ENCODE results near the gene DMRTC2.
A peak's percentile ranks its signal among the peaks of the same experiment; 100 is the strongest.

Gene DMRTC2

GRCh38 chr19:41882568-41883462, 38.0 kb downstream of the DMRTC2 start, which contains the start of gene ARHGEF1:
Gene ARHGEF1 (plus strand): TSS chr19:41883184. CDS start chr19:41888083, 4,899 bp downstream.
- peak within 1 kb of the TSS; percentile 59 for H2AFZ ChIP-seq (ENCODE audit: low read depth, low read length)
- peak within 1 kb of the TSS; percentile 97 for H3K9ac ChIP-seq (ENCODE audit: low read length)
- peaks cover 19% of the 10 kb centered on the region for H3K4me1 ChIP-seq (ENCODE audit: control insufficient read depth, insufficient read depth, low read depth, low read length)
- peak; percentile 12 for DNase-seq
- H3K27ac ChIP-seq (ENCODE audit: low read length, poor library complexity, severe bottlenecking), result peak within 1 kb of the TSS; percentile 26
- peak within 1 kb of the TSS; percentile 85 for H2BK120ac ChIP-seq (ENCODE audit: low read depth, low read length)
- H2AK5ac ChIP-seq (ENCODE audit: low read length, severe bottlenecking), result peak within 1 kb of the TSS; percentile 43
- peak within 1 kb of the TSS; percentile 94 for H4K91ac ChIP-seq (ENCODE audit: low read length)
- peaks cover 15% of the 10 kb centered on the region for H3K79me1 ChIP-seq (replicated peaks; ENCODE audit: low read length, poor library complexity, severe bottlenecking)
- peak within 1 kb of the TSS; percentile 97 for H4K8ac ChIP-seq (ENCODE audit: low read length)
- no peaks in the 10 kb centered on the region for H3K9me3 ChIP-seq (ENCODE audit: control insufficient read depth, low read length)
- H3K18ac ChIP-seq (ENCODE audit: low read depth in 1 of 2, low read length in 2 of 2), result peak within 1 kb of the TSS; percentile 89 to 90
- peaks cover 0 to 6% of the 10 kb centered on the region in 2 experiments for H3K36me3 ChIP-seq (ENCODE audit: control insufficient read depth in 1 of 2, insufficient read depth in 2 of 2, low read depth in 1 of 2, low read length in 2 of 2)
- peak within 1 kb of the TSS in 1 of 2 experiments; percentile 21 for H2BK12ac ChIP-seq (ENCODE audit: low read length in 2 of 2)
- peak within 1 kb of the TSS; percentile 92 for H2BK15ac ChIP-seq (ENCODE audit: low read depth, poor library complexity, severe bottlenecking)
- peak within 1 kb of the TSS; percentile 91 to 93 for H3K4ac ChIP-seq (ENCODE audit: low read depth in 1 of 2, low read length in 2 of 2)
- peak within 1 kb of the TSS; percentile 72 for H3K4me2 ChIP-seq (ENCODE audit: low read length, poor library complexity, severe bottlenecking)
- H3K27me3 ChIP-seq (ENCODE audit: control insufficient read depth in 1 of 2, insufficient read depth in 1 of 2, low read length in 2 of 2), result peaks cover 8 to 19% of the 10 kb centered on the region in 2 experiments
- H3K14ac ChIP-seq (ENCODE audit: low read length in 2 of 2), result peak within 1 kb of the TSS; percentile 6 to 78
- WGBS, result 5% methylated on average over 41 of the region's 80 CpGs
- H3K4me3 ChIP-seq (ENCODE audit: insufficient read depth in 1 of 2, low read depth in 1 of 2, low read length in 2 of 2), result peak within 1 kb of the TSS; percentile 87 to 99
- H2BK5ac ChIP-seq (ENCODE audit: low read depth, low read length, poor library complexity, severe bottlenecking), result peak within 1 kb of the TSS; percentile 35
- H3K23ac ChIP-seq (ENCODE audit: low read length in 2 of 2), result peak within 1 kb of the TSS in 1 of 2 experiments; percentile 2

DNA sequence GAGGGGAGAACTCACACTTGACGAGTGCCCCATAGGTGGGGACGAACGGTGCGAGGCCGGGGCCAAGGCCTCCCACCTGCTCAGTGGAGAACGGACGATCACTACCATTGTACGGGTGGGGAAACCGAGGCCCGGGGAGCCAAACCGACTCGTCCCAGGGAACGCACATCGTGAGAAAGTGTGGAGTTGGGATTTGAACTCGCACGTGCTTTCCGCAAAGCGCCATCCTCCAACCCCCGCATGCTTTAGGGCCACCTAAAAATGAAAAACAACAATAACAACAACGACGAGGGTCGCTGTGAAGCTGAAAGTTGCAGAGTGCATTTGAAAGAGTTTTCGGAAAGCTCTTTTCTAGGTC, 38.6 kb downstream of the DMRTC2 start:
- Histone ChIP-seq H2BK15ac (ENCODE audit: low read depth, poor library complexity, severe bottlenecking) (peak overlapping the region; percentile 92), H2AFZ (ENCODE audit: low read depth, low read length) (peak overlapping the region; percentile 49), H4K91ac (ENCODE audit: low read length) (peak overlapping the region; percentile 94), H3K4me1 (ENCODE audit: control insufficient read depth, insufficient read depth, low read depth, low read length) (peaks cover 24% of the 10 kb centered on the region), H2BK12ac (ENCODE audit: low read length in 2 of 2) (peak overlapping the region in 1 of 2 experiments; percentile 21), H3K9me3 (ENCODE audit: control insufficient read depth, low read length) (no peaks in the 10 kb centered on the region), H3K4me2 (ENCODE audit: low read length, poor library complexity, severe bottlenecking) (peak overlapping the region; percentile 72), H3K79me1 (replicated peaks; ENCODE audit: low read length, poor library complexity, severe bottlenecking) (peaks cover 19% of the 10 kb centered on the region), H3K4me3 (ENCODE audit: insufficient read depth in 1 of 2, low read depth in 1 of 2, low read length in 2 of 2) (peak overlapping the region; percentile 87 to 99), H3K27me3 (ENCODE audit: control insufficient read depth in 1 of 2, insufficient read depth in 1 of 2, low read length in 2 of 2) (peaks cover 2 to 13% of the 10 kb centered on the region in 2 experiments), H3K27ac (ENCODE audit: low read length, poor library complexity, severe bottlenecking) (no peak overlapping the region), H2BK120ac (ENCODE audit: low read depth, low read length) (peak overlapping the region; percentile 85), H3K4ac (ENCODE audit: low read depth in 1 of 2, low read length in 2 of 2) (peak overlapping the region; percentile 89 to 91), H3K18ac (ENCODE audit: low read depth in 1 of 2, low read length in 2 of 2) (peak overlapping the region; percentile 89 to 90), H2BK5ac (ENCODE audit: low read depth, low read length, poor library complexity, severe bottlenecking) (no peak overlapping the region), H2AK5ac (ENCODE audit: low read length, severe bottlenecking) (peak overlapping the region; percentile 43), H3K14ac (ENCODE audit: low read length in 2 of 2) (peak overlapping the region; percentile 6 to 78), H3K23ac (ENCODE audit: low read length in 2 of 2) (no peak overlapping the region), H4K8ac (ENCODE audit: low read length) (peak overlapping the region; percentile 93), H3K36me3 (ENCODE audit: control insufficient read depth in 1 of 2, insufficient read depth in 2 of 2, low read depth in 1 of 2, low read length in 2 of 2) (peaks cover 5 to 6% of the 10 kb centered on the region in 2 experiments), H3K9ac (ENCODE audit: low read length) (peak overlapping the region; percentile 97)
- 5% methylated on average over 13 of the region's 23 CpGs for WGBS
- DNase-seq, result no peak

- Histone ChIP-seq H3K18ac (ENCODE audit: low read depth in 1 of 2, low read length in 2 of 2) (peak overlapping the region; percentile 58 to 74), H2BK5ac (ENCODE audit: low read depth, low read length, poor library complexity, severe bottlenecking) (no peak overlapping the region), H3K4me2 (ENCODE audit: low read length, poor library complexity, severe bottlenecking) (peak overlapping the region; percentile 92), H3K14ac (ENCODE audit: low read length in 2 of 2) (peak overlapping the region in 1 of 2 experiments; percentile 78), H4K8ac (ENCODE audit: low read length) (peak overlapping the region; percentile 84), H3K79me1 (replicated peaks; ENCODE audit: low read length, poor library complexity, severe bottlenecking) (peaks cover 25% of the 10 kb centered on the region), H3K9me3 (ENCODE audit: control insufficient read depth, low read length) (no peaks in the 10 kb centered on the region), H2AFZ (ENCODE audit: low read depth, low read length) (peak overlapping the region; percentile 65), H2AK5ac (ENCODE audit: low read length, severe bottlenecking) (no peak overlapping the region), H3K4ac (ENCODE audit: low read depth in 1 of 2, low read length in 2 of 2) (peak overlapping the region; percentile 20 to 89), H2BK12ac (ENCODE audit: low read length in 2 of 2) (no peak overlapping the region), H3K36me3 (ENCODE audit: control insufficient read depth in 1 of 2, insufficient read depth in 2 of 2, low read depth in 1 of 2, low read length in 2 of 2) (peaks cover 9 to 12% of the 10 kb centered on the region in 2 experiments), H3K9ac (ENCODE audit: low read length) (peak overlapping the region; percentile 97), H3K27me3 (ENCODE audit: control insufficient read depth in 1 of 2, insufficient read depth in 1 of 2, low read length in 2 of 2) (peaks cover 0 to 7% of the 10 kb centered on the region in 2 experiments), H3K4me3 (ENCODE audit: insufficient read depth in 1 of 2, low read depth in 1 of 2, low read length in 2 of 2) (peak overlapping the region; percentile 80 to 99), H2BK120ac (ENCODE audit: low read depth, low read length) (no peak overlapping the region), H3K23ac (ENCODE audit: low read length in 2 of 2) (no peak overlapping the region), H2BK15ac (ENCODE audit: low read depth, poor library complexity, severe bottlenecking) (no peak overlapping the region), H3K4me1 (ENCODE audit: control insufficient read depth, insufficient read depth, low read depth, low read length) (peaks cover 26% of the 10 kb centered on the region), H3K27ac (ENCODE audit: low read length, poor library complexity, severe bottlenecking) (no peak overlapping the region), H4K91ac (ENCODE audit: low read length) (peak overlapping the region; percentile 83)
- 1% methylated on average over 62 of the region's 66 CpGs for WGBS
- peak; percentile 96 for DNase-seq
Observed at GRCh38 chr19:41883821-41884733, 39.2 kb downstream of the DMRTC2 start.
